Measurements from ENCODE around the gene C3. TPM values are rescaled to one million over a fixed set of nuclear protein-coding genes. Genes with fewer than 3 reads are reported as not detected.
"Not testable (repeated sequence)": the region's sequence is repeated elsewhere in the genome, so short reads cannot be mapped to it uniquely, and the experiment has no call there.

Gene C3
- polyA plus RNA-seq, 1 donor (not counting 4 experiments of a cell fraction or from before 2014, with no cell fraction given): 10.7 TPM

DNA sequence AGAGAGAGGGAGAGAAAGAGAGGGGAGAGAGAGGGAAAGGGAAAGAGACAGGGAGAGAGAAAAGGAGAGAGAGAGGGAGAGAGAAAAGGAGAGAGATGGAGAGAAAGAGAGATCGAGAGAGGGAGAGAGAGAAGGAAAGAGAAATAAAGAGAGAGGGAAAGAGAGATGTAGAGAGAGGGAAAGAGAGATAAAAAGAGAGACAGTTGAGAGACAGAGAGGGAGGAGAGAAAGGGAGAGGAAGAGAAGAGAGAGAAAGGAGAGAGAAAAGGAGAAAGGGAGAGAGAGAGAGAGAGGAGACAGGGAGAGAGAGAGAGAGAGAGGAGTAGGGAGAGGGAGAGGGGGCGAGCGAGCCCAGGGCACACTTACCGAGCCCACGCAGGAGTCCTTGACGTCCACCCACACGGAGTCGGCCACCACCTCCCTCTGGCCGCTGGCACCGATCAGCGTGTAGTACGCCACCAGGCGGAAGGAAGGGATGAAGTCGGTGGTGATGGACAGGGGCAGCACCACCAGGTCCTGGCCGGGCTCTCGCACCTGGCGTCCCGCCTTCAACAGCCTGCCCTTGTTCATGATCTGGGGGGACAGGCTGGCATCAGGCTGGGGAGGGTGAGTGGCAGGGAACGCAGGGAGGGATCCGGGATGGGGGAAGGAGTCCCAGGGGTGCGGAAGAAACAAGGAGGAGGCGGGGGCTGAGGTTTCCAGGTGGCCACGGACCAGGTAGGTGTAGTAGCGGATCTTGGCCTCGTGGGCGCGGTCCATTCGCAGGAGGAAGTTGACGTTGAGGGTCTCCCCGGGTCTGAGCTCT lies 10.0 kb downstream of the C3 start:
- DNase-seq (ENCODE audit: low read depth, low spot score): no peak
- no peaks in the 10 kb centered on the region for H3K4me1 ChIP-seq (ENCODE audit: control insufficient read depth, extremely low read depth, insufficient read depth, low read length)
- dilution Hi-C loops (cut with MboI; ENCODE audit: extremely low pct_ligation_motif_present, low sequenced_read_pairs): no loop called here

DNA sequence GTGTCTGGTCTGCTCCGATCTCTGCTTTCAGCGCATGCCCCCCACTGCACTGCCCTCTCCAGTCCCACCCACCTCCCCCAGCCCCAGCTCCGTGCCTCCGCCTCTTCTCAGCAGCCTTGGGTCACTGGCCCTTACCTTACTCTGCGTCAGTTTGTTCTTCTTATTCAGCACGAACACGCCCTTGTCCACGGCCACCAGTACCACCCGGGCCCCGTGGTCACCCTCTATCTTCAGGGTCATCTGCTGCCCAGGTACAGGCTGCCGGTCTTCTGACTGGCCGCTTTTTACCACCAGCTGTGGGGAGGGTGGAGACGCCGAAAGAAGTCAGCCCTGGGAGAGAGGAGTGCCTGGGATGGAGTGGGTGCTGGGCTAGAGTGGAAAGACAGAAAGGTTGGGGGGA lies 10.9 kb downstream of the C3 start:
- Histone ChIP-seq H4K20me1 (ENCODE audit: control insufficient read depth, extremely low read depth, insufficient read depth, low read length) (no peaks in the 10 kb centered on the region), H3K9me1 (ENCODE audit: control insufficient read depth, extremely low read depth, insufficient read depth, low read length) (no peaks in the 10 kb centered on the region), H3K79me2 (ENCODE audit: control insufficient read depth, insufficient read depth, low read length) (no peaks in the 10 kb centered on the region), H3K9me3 (ENCODE audit: control insufficient read depth, low read depth, low read length) (no peaks in the 10 kb centered on the region), H3K27ac (ENCODE audit: control insufficient read depth, insufficient read depth, low read length) (no peak overlapping the region), H3K4me3 (ENCODE audit: control insufficient read depth in 2 of 3, extremely low read depth in 1 of 3, insufficient read depth in 2 of 3, low read depth in 1 of 3, low read length in 3 of 3) (no peak overlapping the region), H3K36me3 (ENCODE audit: control insufficient read depth in 2 of 2, extremely low read depth in 1 of 2, insufficient read depth in 2 of 2, low read length in 2 of 2) (no peaks in the 10 kb centered on the region), H3K4me2 (ENCODE audit: control insufficient read depth, extremely low read depth, insufficient read depth, low read depth, low read length) (no peak overlapping the region), H3K9ac (ENCODE audit: control insufficient read depth, extremely low read depth, insufficient read depth, low read length) (no peak overlapping the region), H3K4me1 (ENCODE audit: control insufficient read depth, extremely low read depth, insufficient read depth, low read length) (no peaks in the 10 kb centered on the region), H3K27me3 (ENCODE audit: control insufficient read depth, extremely low read depth, insufficient read depth, low read length) (peaks cover 25% of the 10 kb centered on the region), H2AFZ (ENCODE audit: control insufficient read depth, low read length) (no peak overlapping the region)
- FAIRE-seq (no peak), DNase-seq (ENCODE audit: low read depth, low spot score) (no peak)
- dilution Hi-C loops (cut with MboI; ENCODE audit: extremely low pct_ligation_motif_present, low sequenced_read_pairs): no loop called here
- TF ChIP-seq EZH2 (IDR thresholded peaks at IDR 0.05; ENCODE audit: low read length): no peak
- TF ChIP-seq, protein P1, sequence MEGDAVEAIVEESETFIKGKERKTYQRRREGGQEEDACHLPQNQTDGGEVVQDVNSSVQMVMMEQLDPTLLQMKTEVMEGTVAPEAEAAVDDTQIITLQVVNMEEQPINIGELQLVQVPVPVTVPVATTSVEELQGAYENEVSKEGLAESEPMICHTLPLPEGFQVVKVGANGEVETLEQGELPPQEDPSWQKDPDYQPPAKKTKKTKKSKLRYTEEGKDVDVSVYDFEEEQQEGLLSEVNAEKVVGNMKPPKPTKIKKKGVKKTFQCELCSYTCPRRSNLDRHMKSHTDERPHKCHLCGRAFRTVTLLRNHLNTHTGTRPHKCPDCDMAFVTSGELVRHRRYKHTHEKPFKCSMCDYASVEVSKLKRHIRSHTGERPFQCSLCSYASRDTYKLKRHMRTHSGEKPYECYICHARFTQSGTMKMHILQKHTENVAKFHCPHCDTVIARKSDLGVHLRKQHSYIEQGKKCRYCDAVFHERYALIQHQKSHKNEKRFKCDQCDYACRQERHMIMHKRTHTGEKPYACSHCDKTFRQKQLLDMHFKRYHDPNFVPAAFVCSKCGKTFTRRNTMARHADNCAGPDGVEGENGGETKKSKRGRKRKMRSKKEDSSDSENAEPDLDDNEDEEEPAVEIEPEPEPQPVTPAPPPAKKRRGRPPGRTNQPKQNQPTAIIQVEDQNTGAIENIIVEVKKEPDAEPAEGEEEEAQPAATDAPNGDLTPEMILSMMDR (optimal IDR thresholded peaks at IDR 0.05 in 1 of 3, IDR thresholded peaks at IDR 0.05 in 1 of 3, conservative IDR thresholded peaks at IDR 0.05 in 1 of 3; ENCODE audit: extremely low read depth in 1 of 3, insufficient read depth in 2 of 3, low read length in 3 of 3): no peak

More for the DNA sequence above, 10.0 kb downstream of the C3 start:
- H3K4me2 ChIP-seq (ENCODE audit: control insufficient read depth, extremely low read depth, insufficient read depth, low read depth, low read length): no peak overlapping the region
- H3K27ac ChIP-seq (ENCODE audit: control insufficient read depth, insufficient read depth, low read length): no peak overlapping the region
- no peaks in the 10 kb centered on the region for H3K9me1 ChIP-seq (ENCODE audit: control insufficient read depth, extremely low read depth, insufficient read depth, low read length)
- no peak overlapping the region for H3K9ac ChIP-seq (ENCODE audit: control insufficient read depth, extremely low read depth, insufficient read depth, low read length)
- no peak for FAIRE-seq
- H3K36me3 ChIP-seq (ENCODE audit: control insufficient read depth in 2 of 2, extremely low read depth in 1 of 2, insufficient read depth in 2 of 2, low read length in 2 of 2): no peaks in the 10 kb centered on the region
- peaks cover 25% of the 10 kb centered on the region for H3K27me3 ChIP-seq (ENCODE audit: control insufficient read depth, extremely low read depth, insufficient read depth, low read length)
- no peaks in the 10 kb centered on the region for H3K9me3 ChIP-seq (ENCODE audit: control insufficient read depth, low read depth, low read length)
- H4K20me1 ChIP-seq (ENCODE audit: control insufficient read depth, extremely low read depth, insufficient read depth, low read length): no peaks in the 10 kb centered on the region
- no peak overlapping the region for H2AFZ ChIP-seq (ENCODE audit: control insufficient read depth, low read length)
- no peak overlapping the region for H3K4me3 ChIP-seq (ENCODE audit: control insufficient read depth in 2 of 3, extremely low read depth in 1 of 3, insufficient read depth in 2 of 3, low read depth in 1 of 3, low read length in 3 of 3)
- TF ChIP-seq, protein P1 (optimal IDR thresholded peaks at IDR 0.05 in 1 of 3, IDR thresholded peaks at IDR 0.05 in 1 of 3, conservative IDR thresholded peaks at IDR 0.05 in 1 of 3; ENCODE audit: extremely low read depth in 1 of 3, insufficient read depth in 2 of 3, low read length in 3 of 3): peak; percentile 6 to 63 (median 17)
- TF ChIP-seq EZH2 (IDR thresholded peaks at IDR 0.05; ENCODE audit: low read length): no peak
- H3K79me2 ChIP-seq (ENCODE audit: control insufficient read depth, insufficient read depth, low read length): no peaks in the 10 kb centered on the region

DNA sequence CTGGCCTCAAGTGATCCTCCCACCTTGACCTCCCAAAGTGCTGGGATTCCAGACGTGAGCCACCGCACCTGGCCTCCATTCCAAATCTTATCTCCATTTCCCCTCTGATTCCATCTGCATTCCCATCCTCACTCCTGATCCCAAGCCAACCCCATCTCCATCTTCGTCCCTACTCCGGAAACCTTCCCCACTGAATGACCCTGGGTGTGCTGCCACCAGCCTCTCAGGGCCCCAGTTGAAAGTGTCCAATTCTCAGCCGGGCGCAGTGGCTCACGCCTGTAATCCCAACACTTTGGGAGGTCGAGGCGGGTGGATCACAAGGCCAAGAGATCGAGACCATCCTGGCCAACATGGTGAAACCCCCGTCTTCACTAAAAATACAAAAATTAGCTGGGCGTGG lies 11.5 kb downstream of the C3 start:
- H3K9me1 ChIP-seq (ENCODE audit: control insufficient read depth, extremely low read depth, insufficient read depth, low read length); FAIRE-seq; H3K9me3 ChIP-seq (ENCODE audit: control insufficient read depth, low read depth, low read length); H4K20me1 ChIP-seq (ENCODE audit: control insufficient read depth, extremely low read depth, insufficient read depth, low read length); H3K36me3 ChIP-seq (ENCODE audit: control insufficient read depth in 2 of 2, extremely low read depth in 1 of 2, insufficient read depth in 2 of 2, low read length in 2 of 2); H2AFZ ChIP-seq (ENCODE audit: control insufficient read depth, low read length); H3K9ac ChIP-seq (ENCODE audit: control insufficient read depth, extremely low read depth, insufficient read depth, low read length); H3K4me1 ChIP-seq (ENCODE audit: control insufficient read depth, extremely low read depth, insufficient read depth, low read length); H3K79me2 ChIP-seq (ENCODE audit: control insufficient read depth, insufficient read depth, low read length); DNase-seq (ENCODE audit: low read depth, low spot score); dilution Hi-C loops (cut with MboI; ENCODE audit: extremely low pct_ligation_motif_present, low sequenced_read_pairs); H3K4me3 ChIP-seq (ENCODE audit: control insufficient read depth in 2 of 3, extremely low read depth in 1 of 3, insufficient read depth in 2 of 3, low read depth in 1 of 3, low read length in 3 of 3); H3K4me2 ChIP-seq (ENCODE audit: control insufficient read depth, extremely low read depth, insufficient read depth, low read depth, low read length); H3K27ac ChIP-seq (ENCODE audit: control insufficient read depth, insufficient read depth, low read length): not testable (repeated sequence)
- H3K27me3 ChIP-seq (ENCODE audit: control insufficient read depth, extremely low read depth, insufficient read depth, low read length): peaks cover 25% of the 10 kb centered on the region

Data from keratinocyte (primary cell).